ENCODE data around the gene AMMECR1. TPM values are rescaled to one million over a fixed set of nuclear protein-coding genes. Genes with fewer than 3 reads are reported as not detected.
"Not testable (repeated sequence)": the region's sequence is repeated elsewhere in the genome, so short reads cannot be mapped to it uniquely, and the experiment has no call there.

Gene AMMECR1
- 0.62 TPM for total RNA-seq
- long read RNA-seq, partial matches to known transcripts, result 1 of 2 reads
- long read RNA-seq, other reads (novel, unspliced or antisense), result 0 of 2 reads

DNA sequence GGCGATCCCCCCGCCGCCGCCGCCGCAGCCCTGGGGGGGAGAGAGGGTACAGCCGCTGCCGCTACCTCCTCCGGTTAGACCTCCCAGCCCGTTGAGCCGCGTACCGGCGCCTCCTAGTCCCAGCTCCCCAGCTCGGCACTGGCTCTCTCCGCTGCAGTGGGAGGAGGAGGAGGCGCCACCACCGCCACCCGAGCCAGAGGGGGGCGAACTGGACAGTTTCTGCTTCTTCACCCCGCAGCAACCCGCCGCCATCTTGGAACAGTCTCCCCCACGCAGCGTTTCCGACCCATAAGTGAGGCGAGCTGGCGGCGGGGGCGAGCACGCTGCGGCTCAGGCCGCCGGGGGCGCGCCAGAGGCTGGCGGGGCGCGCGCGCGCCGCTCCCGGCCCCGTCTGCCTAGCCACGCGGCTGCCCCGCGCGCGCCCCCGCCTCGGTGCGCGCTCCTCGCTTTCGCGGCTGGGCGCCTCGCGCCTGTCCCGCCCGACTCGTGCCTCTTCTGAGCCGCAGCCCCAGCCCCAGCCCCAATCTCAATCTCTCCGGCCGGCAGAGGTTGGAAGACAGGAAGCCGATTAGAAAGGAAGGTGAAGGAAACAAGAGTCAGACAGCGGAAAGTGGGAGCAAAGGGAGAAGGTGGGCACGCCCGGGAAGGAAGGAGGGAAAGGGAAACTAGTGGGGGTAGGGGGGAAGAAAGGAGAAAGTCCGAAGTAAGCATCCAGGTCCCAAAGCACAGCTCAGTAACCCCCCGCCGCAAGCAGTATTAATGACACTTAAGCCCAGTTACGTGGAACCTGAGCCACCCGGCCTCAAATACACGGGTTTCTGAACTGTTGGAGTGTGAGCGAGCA, at the start of gene AMMECR1:
AMMECR1 (minus strand) TSS at position 266 of the 844 bp plus-strand sequence; CDS start at position 252, 14 bp downstream.
- ATAC-seq (ENCODE audit: poor library complexity) (peak; percentile 99), DNase-seq (peak; percentile 87)
- intact Hi-C loops (cut with DNase I), result no loop called here

- intact Hi-C loops (cut with DNase I), result no loop called here
- ATAC-seq (ENCODE audit: poor library complexity) (no peak), DNase-seq (no peak)
Measured at GRCh38 chrX:110363244-110363643, 45.4 kb upstream of the AMMECR1 start.

DNA sequence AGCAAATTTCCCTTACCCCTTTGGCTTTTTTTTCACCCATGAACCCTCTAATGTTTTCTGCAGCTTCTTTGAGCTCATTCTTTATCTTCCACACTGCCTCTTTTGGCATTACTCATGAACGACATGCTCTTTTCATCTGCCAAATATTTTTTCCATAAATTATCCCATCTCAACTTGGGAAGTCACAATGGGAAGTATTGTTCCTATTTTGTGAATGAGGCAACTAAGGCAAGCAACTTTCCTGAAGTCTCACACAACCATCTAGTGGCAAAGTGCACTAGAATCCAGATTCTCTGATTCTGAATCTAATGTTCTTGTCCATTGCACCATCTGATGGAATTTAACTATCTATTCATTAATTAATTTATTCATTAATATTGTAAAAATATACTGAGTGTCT, 41.4 kb upstream of the AMMECR1 start:
- no peak for DNase-seq
- no peak for ATAC-seq (ENCODE audit: poor library complexity)
- intact Hi-C loops (cut with DNase I), result no loop called here

DNA sequence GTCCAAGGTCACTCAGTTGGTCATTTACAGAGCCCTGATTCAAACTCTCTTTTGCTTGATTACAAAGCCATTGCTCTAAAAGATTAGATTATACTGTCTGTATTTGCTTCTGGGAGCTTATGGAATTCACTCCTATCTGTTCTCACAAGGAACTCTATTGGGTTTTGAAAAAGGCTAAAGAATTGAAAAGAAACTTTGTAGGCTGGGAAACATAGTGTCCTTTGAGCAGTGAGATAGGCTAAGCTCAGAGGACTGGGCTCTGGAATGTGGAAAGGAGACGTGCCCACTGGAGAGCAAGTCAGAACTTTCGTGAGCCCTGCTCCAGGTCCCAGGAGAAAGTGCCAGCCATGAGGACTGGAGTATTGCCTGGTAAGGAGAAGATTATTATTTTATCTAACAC, 40.7 kb upstream of the AMMECR1 start, which contains the start of gene RTL9:
RTL9 (plus strand) TSS at position 301 of the 400 bp plus-strand sequence. CDS start 91,770 bp downstream, outside the sequence.
- intact Hi-C loops (cut with DNase I), result no loop called here
- DNase-seq (no peak), ATAC-seq (ENCODE audit: poor library complexity) (no peak)

DNA sequence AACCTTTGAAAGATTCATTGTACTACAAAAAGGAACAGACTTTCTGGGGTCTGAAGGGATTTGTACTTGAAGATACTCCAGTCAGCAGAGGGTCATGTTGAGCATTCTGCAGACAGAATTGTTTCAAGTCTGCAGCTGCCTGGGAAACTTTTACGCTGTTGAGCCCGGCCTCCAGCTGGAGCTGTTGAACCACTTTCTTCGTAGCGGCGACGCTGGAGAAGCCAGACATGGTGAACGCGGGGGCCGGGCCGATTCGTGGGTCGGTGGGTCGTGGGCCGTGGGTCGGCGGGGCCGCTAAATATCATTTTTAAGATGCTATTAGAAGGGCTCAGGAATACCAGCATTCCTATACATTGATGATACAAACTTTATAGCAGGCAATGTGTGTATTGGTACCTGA, 28.8 kb upstream of the AMMECR1 start:
- intact Hi-C loops (cut with DNase I), result no loop called here
- ATAC-seq (ENCODE audit: poor library complexity) (no peak), DNase-seq (peak; percentile 31)

DNA sequence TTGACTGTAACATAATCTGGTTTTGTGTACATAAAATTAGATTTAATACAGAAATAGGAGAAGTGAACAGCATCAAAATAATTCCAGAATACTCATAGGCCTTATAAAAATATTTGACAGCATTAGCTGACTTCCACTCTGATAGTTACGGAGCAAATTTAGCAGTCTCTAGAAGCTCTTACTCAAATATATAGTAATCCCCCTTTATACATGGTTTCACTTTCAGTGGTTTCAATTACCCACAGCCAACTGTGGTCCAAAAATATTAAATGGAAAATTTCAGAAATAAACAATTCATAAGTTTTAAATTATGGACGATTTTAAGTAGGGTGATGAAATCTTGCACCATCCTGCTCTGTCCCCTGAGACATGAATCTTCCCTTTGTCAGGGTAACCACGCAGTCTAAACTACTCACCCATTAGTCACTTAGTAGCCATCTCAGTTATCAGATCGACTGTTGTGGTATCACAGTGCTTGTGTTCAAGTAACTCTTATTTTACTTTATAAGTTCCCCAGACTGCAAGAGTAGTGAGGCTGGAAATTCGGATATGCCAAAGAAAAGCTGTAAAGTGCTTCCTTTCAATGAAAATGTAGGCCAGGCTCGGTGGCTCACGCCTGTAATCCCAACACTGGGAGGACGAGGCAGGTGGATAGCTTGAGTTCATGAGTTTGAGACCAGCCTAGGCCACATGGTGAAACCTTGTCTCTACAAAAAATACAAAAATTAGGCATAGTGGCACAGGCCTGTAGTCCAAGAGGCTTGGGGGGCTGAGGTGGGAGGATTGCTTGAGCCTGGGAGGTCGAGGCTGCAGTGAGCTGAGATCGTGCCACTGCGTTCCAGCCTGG, 23.5 kb upstream of the AMMECR1 start:
- intact Hi-C loops (cut with DNase I), result no loop called here
- ATAC-seq (ENCODE audit: poor library complexity) (no peak), DNase-seq (no peak)

DNA sequence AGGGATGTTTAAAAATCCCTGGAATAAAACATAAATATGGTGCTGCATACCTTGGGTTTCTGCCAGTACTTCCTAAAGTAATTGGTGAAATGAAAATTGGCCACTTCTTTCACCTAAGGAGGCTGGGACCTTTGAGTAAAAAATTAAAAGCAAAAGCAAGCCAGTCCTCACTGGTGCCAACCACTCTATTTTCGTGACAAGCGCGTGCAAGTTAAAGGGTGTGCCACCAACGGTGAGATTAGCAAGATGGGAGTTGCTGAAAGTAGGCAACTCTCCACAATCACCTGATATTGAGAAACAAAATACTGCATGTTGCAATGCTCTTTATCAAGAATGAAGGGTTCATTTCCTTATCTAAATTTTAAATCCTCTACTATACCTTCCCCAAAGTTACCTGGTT, 21.1 kb upstream of the AMMECR1 start:
- ATAC-seq (ENCODE audit: poor library complexity) (no peak), DNase-seq (no peak)
- intact Hi-C loops (cut with DNase I), result no loop called here

GRCh38 chrX:110333458-110333857, 15.6 kb upstream of the AMMECR1 start:
- ATAC-seq (ENCODE audit: poor library complexity); DNase-seq; intact Hi-C loops (cut with DNase I): not testable (repeated sequence)

DNA sequence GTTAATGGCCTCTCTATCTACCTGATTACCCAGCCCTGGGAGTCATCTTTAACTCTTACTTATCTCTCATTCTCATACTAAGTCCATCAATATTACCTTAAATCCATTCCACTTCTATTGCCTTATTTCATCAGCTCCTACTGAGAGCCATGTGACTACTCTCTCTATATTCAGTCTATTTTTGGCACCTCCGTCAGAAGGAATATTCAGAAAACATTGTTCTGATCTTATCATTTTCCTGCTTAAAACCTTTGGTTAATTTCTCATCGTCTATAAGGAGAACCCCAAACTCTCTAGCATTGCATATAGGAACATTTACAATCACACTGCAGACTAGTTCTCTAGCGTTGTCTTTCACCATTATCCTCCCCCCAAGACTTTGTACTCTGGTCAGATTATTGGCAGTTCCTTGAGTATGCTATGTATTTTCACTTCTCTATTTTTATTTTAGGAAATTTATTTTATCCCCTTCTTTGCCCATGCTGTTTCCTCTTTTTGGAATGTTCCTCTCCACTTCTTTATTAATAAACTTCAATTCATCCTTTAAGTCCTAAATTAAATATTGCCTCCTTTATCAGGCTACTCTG, 13.7 kb upstream of the AMMECR1 start:
- DNase-seq (no peak), ATAC-seq (ENCODE audit: poor library complexity) (no peak)
- intact Hi-C loops (cut with DNase I), result no loop called here

GRCh38 chrX:110328613-110329012, 10.7 kb upstream of the AMMECR1 start:
- intact Hi-C loops (cut with DNase I), result not testable (repeated sequence)

GRCh38 chrX:110327336-110327735, 9.5 kb upstream of the AMMECR1 start:
- DNase-seq (no peak), ATAC-seq (ENCODE audit: poor library complexity) (no peak)
- intact Hi-C loops (cut with DNase I), result no loop called here

More at GRCh38 chrX:110328613-110329012, 10.7 kb upstream of the AMMECR1 start:
- not testable (repeated sequence) for DNase-seq; ATAC-seq (ENCODE audit: poor library complexity)

DNA sequence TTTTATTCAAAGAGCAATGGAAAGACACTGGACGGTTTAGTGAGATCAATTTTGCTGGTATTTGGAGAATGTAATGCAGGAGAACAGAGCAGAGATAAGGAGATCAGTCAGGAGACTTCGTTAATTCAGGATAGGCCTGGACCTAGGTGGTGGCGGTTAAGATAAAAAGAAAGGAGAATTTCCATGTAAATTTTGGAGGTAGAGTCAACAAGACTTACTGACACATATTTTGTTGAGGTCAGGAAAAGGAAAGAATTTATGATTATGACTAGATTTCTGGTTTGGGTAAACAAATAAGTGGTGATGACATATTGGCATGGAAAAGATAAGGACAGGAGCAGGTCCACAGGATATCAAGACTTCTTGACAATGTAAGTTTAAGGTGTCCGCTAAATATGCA, 8.8 kb upstream of the AMMECR1 start:
- DNase-seq (no peak), ATAC-seq (ENCODE audit: poor library complexity) (no peak)
- intact Hi-C loops (cut with DNase I), result no loop called here

GRCh38 chrX:110322603-110323002, 4.7 kb upstream of the AMMECR1 start:
- DNase-seq (no peak), ATAC-seq (ENCODE audit: poor library complexity) (no peak)
- intact Hi-C loops (cut with DNase I), result no loop called here

- no peak for DNase-seq
- intact Hi-C loops (cut with DNase I), result no loop called here
- no peak for ATAC-seq (ENCODE audit: poor library complexity)
Measured at GRCh38 chrX:110321670-110322069, 3.8 kb upstream of the AMMECR1 start.

- DNase-seq, result no peak
- no peak for ATAC-seq (ENCODE audit: poor library complexity)
- intact Hi-C loops (cut with DNase I), result no loop called here
Measured at GRCh38 chrX:110321081-110321480, 3.2 kb upstream of the AMMECR1 start.

DNA sequence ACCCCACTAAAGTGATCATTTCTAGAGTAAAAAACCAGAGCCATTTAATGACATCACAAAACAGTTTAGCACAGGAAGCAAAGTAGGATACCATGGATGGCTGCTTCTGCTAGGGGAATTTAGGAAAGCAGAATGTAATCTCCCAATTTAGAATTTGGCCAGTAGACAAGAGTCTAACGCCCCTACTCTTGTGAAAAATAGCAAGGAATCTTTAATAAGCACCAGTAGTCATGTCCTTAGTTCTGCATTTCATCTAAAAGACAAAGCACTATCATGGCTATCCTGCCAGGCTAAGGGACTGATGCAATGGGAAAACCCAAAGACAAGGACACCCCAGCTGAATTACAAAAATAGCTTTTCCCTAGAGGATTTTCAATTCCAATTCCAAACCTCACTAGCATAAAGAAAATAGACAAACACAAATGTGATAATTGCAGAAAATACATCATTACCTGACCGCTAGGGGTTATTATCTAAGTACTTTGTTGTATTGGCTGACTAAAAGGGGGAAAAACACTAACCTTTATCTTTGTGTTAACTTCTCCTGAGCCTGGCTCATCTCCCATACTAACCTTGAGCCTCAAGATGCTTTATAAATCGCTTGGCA, 2.6 kb upstream of the AMMECR1 start:
- intact Hi-C loops (cut with DNase I), result no loop called here
- ATAC-seq (ENCODE audit: poor library complexity) (no peak), DNase-seq (no peak)

GRCh38 chrX:110318664-110318968, 731 bp upstream of the AMMECR1 start:
- DNase-seq (no peak), ATAC-seq (ENCODE audit: poor library complexity) (no peak)
- intact Hi-C loops (cut with DNase I), result no loop called here

DNA sequence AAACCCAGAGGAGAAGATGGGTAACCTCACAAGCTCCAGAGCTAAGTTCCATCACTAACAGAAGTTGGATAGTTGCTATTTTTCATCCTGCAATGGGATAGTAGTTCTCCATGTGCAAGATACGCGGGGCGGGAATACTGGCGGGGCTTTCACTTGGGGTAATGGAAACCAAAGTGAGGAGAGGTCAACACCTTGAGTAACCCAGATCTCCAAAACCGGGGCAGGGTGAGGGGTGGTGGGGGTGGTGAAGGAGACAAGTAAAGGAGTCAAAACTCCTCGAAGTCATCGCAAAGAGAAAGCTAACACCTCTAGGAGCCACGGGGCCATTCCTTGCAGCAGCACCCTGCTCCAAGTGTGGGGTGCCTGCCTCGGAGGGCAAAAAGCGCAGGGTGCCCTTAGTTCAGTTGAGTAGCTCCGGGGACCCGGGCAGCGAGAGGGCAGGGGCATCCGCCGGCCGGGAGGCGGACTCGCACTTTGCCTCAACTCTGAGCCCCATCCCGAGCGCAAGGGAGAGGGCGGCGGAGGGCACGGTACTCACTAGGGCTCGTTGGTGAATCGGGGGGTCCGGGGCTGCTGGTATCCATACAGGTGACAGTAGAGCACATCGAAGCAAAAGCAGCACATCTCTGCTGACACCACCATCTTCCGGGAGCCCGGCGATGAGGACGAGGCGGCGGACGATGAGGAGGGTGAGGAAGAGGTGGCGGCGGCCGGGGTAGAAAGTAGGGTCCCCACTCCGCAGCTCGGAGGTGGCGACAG, 645 bp downstream of the AMMECR1 start:
- ATAC-seq (ENCODE audit: poor library complexity), result peak; percentile 59
- DNase-seq, result peak; percentile 49
- intact Hi-C loops (cut with DNase I), result no loop called here
